ENCODE measurements around the gene MAP4K4.
"Not testable (repeated sequence)": the region's sequence is repeated elsewhere in the genome, so short reads cannot be mapped to it uniquely, and the experiment has no call there.

Gene MAP4K4

GRCh38 chr2:101744832-101745231 lies 47.3 kb downstream of the MAP4K4 start:
- DNase-seq = no peak

GRCh38 chr2:101745711-101746694 lies 48.5 kb downstream of the MAP4K4 start:
- DNase-seq = no peak

GRCh38 chr2:101748000-101748399 lies 50.5 kb downstream of the MAP4K4 start:
- DNase-seq = no peak

GRCh38 chr2:101748462-101748861 lies 51.0 kb downstream of the MAP4K4 start:
- not testable (repeated sequence) for DNase-seq

GRCh38 chr2:101750688-101751087 lies 53.2 kb downstream of the MAP4K4 start:
- no peak for DNase-seq

GRCh38 chr2:101751276-101751815 lies 53.8 kb downstream of the MAP4K4 start:
- DNase-seq = no peak

GRCh38 chr2:101751875-101752619 lies 54.5 kb downstream of the MAP4K4 start:
- DNase-seq = no peak

- DNase-seq = no peak
Observed at GRCh38 chr2:101752716-101753616, 55.5 kb downstream of the MAP4K4 start.

- no peak for DNase-seq
Observed at GRCh38 chr2:101753720-101754490, 56.4 kb downstream of the MAP4K4 start.

GRCh38 chr2:101754618-101755017 lies 57.1 kb downstream of the MAP4K4 start:
- DNase-seq = no peak

- DNase-seq = no peak
Observed at GRCh38 chr2:101756266-101756665, 58.8 kb downstream of the MAP4K4 start.

GRCh38 chr2:101758001-101758400 lies 60.5 kb downstream of the MAP4K4 start:
- DNase-seq = no peak

GRCh38 chr2:101759162-101759561 lies 61.7 kb downstream of the MAP4K4 start:
- DNase-seq = peak; percentile 3

GRCh38 chr2:101762451-101763171 lies 65.1 kb downstream of the MAP4K4 start:
- DNase-seq = no peak

- DNase-seq = no peak
Observed at GRCh38 chr2:101763496-101764333, 66.2 kb downstream of the MAP4K4 start.

- no peak for DNase-seq
Observed at GRCh38 chr2:101766337-101766736, 68.8 kb downstream of the MAP4K4 start.

GRCh38 chr2:101766871-101767739 lies 69.6 kb downstream of the MAP4K4 start:
- peak; percentile 20 for DNase-seq

GRCh38 chr2:101768556-101769220 lies 71.2 kb downstream of the MAP4K4 start:
- no peak for DNase-seq

Data from GOT3 (cell line).